NCI-H460 (cell line): Measurements from ENCODE around the gene KRTAP12-4. TPM values are rescaled to one million over a fixed set of nuclear protein-coding genes. Genes with fewer than 3 reads are reported as not detected.
"Not testable (repeated sequence)": the region's sequence is repeated elsewhere in the genome, so short reads cannot be mapped to it uniquely, and the experiment has no call there.

Experiments
- DNase-seq: peaks from one replicate; pipeline ENCODE4 v3.0.0-alpha.2; 2016; ENCODE audit warnings: low read depth; ENCODE audit errors: extremely low read depth
- small RNA-seq, 2 experiments: library from RNA; depleted of rRNA; stranded (forward); fragments of <200 nt; gene quantifications; one replicate each; pipeline ENCODE3, GENCODE V24; 2014
- total RNA-seq: library from RNA; depleted of rRNA; stranded (reverse); fragments of >200 nt; shearing (Covaris generic); gene quantifications from 2 replicates; pipeline ENCODE4 v1.2.3, GENCODE V29; 2014; rRNA removed

Gene KRTAP12-4
- total RNA-seq, 1 experiment from 2014 or later, result not detected

GRCh38 chr21:44613386-44614155, 40.9 kb downstream of the KRTAP12-4 start:
- DNase-seq, result no peak

GRCh38 chr21:44612669-44613229, 41.7 kb downstream of the KRTAP12-4 start:
- DNase-seq, result no peak

GRCh38 chr21:44612029-44612486, 42.4 kb downstream of the KRTAP12-4 start, which contains the start of gene KRTAP10-8:
Gene KRTAP10-8, plus strand, starts transcription at chr21:44612079. Its CDS starts 22 bp downstream, at chr21:44612101.
- no peak for DNase-seq

GRCh38 chr21:44611551-44611950, 42.9 kb downstream of the KRTAP12-4 start:
- no peak for DNase-seq

- DNase-seq, result not testable (repeated sequence)
Observed at GRCh38 chr21:44610157-44610843, 44.2 kb downstream of the KRTAP12-4 start.

GRCh38 chr21:44609193-44609592, 45.3 kb downstream of the KRTAP12-4 start:
- DNase-seq, result no peak

- no peak for DNase-seq
Observed at GRCh38 chr21:44606495-44606894, 48.0 kb downstream of the KRTAP12-4 start.

Small RNA genes lying within 50 kb of the gene (small RNA-seq; reads per million reads assigned to genes)
- 0 reads per million in 2 experiments for gene KRTAP12-6P

Other genes starting within 250 kb of the KRTAP12-4 start
- 0.47 and 0.92 TPM in 2 replicates for gene LRRC3, start 199.1 kb downstream of the KRTAP12-4 start, total RNA-seq
- not detected in 2 replicates for gene KRTAP10-1, start 114.5 kb downstream of the KRTAP12-4 start, total RNA-seq
- not detected in 2 replicates for gene KRTAP10-2, start 103.2 kb downstream of the KRTAP12-4 start, total RNA-seq
- gene KRTAP10-3, start 95.9 kb downstream of the KRTAP12-4 start, total RNA-seq, result not detected in 2 replicates
- gene KRTAP10-4, start 80.9 kb downstream of the KRTAP12-4 start, total RNA-seq, result not detected in 2 replicates
- gene KRTAP10-5, start 74.1 kb downstream of the KRTAP12-4 start, total RNA-seq, result not detected in 2 replicates
- gene KRTAP10-6, start 62.2 kb downstream of the KRTAP12-4 start, total RNA-seq, result not detected in 2 replicates
- not detected in 2 replicates for gene KRTAP10-7, start 54.1 kb downstream of the KRTAP12-4 start, total RNA-seq
- not detected in 2 replicates for gene KRTAP10-8, start 42.6 kb downstream of the KRTAP12-4 start, total RNA-seq
- not detected in 2 replicates for gene KRTAP10-9, start 27.6 kb downstream of the KRTAP12-4 start, total RNA-seq
- gene KRTAP10-10, start 17.3 kb downstream of the KRTAP12-4 start, total RNA-seq, result not detected in 2 replicates
- gene KRTAP10-11, start 8.2 kb downstream of the KRTAP12-4 start, total RNA-seq, result not detected in 2 replicates
- gene KRTAP12-3, start 3.3 kb upstream of the KRTAP12-4 start, total RNA-seq, result not detected in 2 replicates
- not detected in 2 replicates for gene KRTAP12-2, start 12.3 kb upstream of the KRTAP12-4 start, total RNA-seq
- gene KRTAP12-1, start 27.5 kb upstream of the KRTAP12-4 start, total RNA-seq, result not detected in 2 replicates
- not detected in 2 replicates for gene KRTAP10-12, start 42.5 kb upstream of the KRTAP12-4 start, total RNA-seq
- 0.02 TPM in 1 of 2 replicates, not detected in the other for gene TSPEAR, start 56.9 kb upstream of the KRTAP12-4 start, total RNA-seq
- 66.5 and 76.3 TPM in 2 replicates for gene UBE2G2, start 147.2 kb upstream of the KRTAP12-4 start, total RNA-seq
- gene SUMO3, start 163.4 kb upstream of the KRTAP12-4 start, total RNA-seq, result 50.5 and 52.1 TPM in 2 replicates
- gene PTTG1IP, start 219.0 kb upstream of the KRTAP12-4 start, total RNA-seq, result 139 and 145 TPM in 2 replicates